C4-2B (cell line): Measurements from ENCODE around the gene GOLPH3.

Experiments used
- CTCF ChIP-seq: fragments of 450-650 bp; conservative IDR thresholded peaks from 2 replicates; pipeline ENCODE4 v1.5.1; 2017; ENCODE audit warnings: mild to moderate bottlenecking
- ZFX ChIP-seq: fragments of 450-650 bp; IDR thresholded peaks from 2 replicates; pipeline ENCODE4 v1.6.1; 2017

- TF ChIP-seq CTCF, result no peak
- no peak for TF ChIP-seq ZFX
Observed at GRCh38 chr5:32165597-32165996, 8.5 kb downstream of the GOLPH3 start.
